Activated CD4-positive, alpha-beta T cell treated with anti-CD3 and anti-CD28 coated beads for 24 hours (primary cell): Measurements from ENCODE around the gene MACROD2.

Experiments
- DNase-seq, 2 donors: peaks; one replicate each; pipeline ENCODE4 v3.0.0-alpha.2; 2020; ENCODE audit warnings: low read depth in 2 of 2

MACROD2 gene

GRCh38 chr20:14807224-14807623 lies 811.9 kb downstream of the MACROD2 start:
- DNase-seq, result no peak

- no peak for DNase-seq
Observed at GRCh38 chr20:14815340-14815739, 820.0 kb downstream of the MACROD2 start.

- no peak for DNase-seq
Observed at GRCh38 chr20:14816471-14816870, 821.2 kb downstream of the MACROD2 start.

GRCh38 chr20:14817101-14817500 lies 821.8 kb downstream of the MACROD2 start:
- no peak for DNase-seq

- no peak for DNase-seq
Observed at GRCh38 chr20:14820771-14821170, 825.5 kb downstream of the MACROD2 start.

- DNase-seq, result no peak
Observed at GRCh38 chr20:14821251-14821650, 825.9 kb downstream of the MACROD2 start.

GRCh38 chr20:14824996-14825395 lies 829.7 kb downstream of the MACROD2 start:
- no peak for DNase-seq

GRCh38 chr20:14826543-14827313 lies 831.4 kb downstream of the MACROD2 start:
- DNase-seq, result no peak

GRCh38 chr20:14828459-14828858 lies 833.1 kb downstream of the MACROD2 start:
- no peak for DNase-seq

- no peak for DNase-seq
Observed at GRCh38 chr20:14829906-14830305, 834.6 kb downstream of the MACROD2 start.

GRCh38 chr20:14830466-14830865 lies 835.1 kb downstream of the MACROD2 start:
- no peak for DNase-seq

GRCh38 chr20:14830899-14831298 lies 835.6 kb downstream of the MACROD2 start:
- no peak for DNase-seq

GRCh38 chr20:14832630-14833029 lies 837.3 kb downstream of the MACROD2 start:
- no peak for DNase-seq

GRCh38 chr20:14838663-14839628 lies 843.6 kb downstream of the MACROD2 start:
- DNase-seq, result no peak

- no peak for DNase-seq
Observed at GRCh38 chr20:14845199-14846160, 850.2 kb downstream of the MACROD2 start.

- no peak for DNase-seq
Observed at GRCh38 chr20:14848806-14849205, 853.5 kb downstream of the MACROD2 start.

GRCh38 chr20:14853079-14853478 lies 857.8 kb downstream of the MACROD2 start:
- no peak for DNase-seq

GRCh38 chr20:14855171-14855570 lies 859.9 kb downstream of the MACROD2 start:
- no peak for DNase-seq

GRCh38 chr20:14859627-14860026 lies 864.3 kb downstream of the MACROD2 start:
- no peak for DNase-seq

GRCh38 chr20:14860410-14860814 lies 865.1 kb downstream of the MACROD2 start:
- no peak for DNase-seq

- DNase-seq, result no peak
Observed at GRCh38 chr20:14861028-14861699, 865.8 kb downstream of the MACROD2 start.
